GM23338 (cell line): ENCODE data around the gene DUSP7. TPM values are rescaled to one million over a fixed set of nuclear protein-coding genes. Genes with fewer than 3 reads are reported as not detected.

ENCODE experiments used
- ATAC-seq: fragments of 200-7000 bp; cut with Tn5 transposase; 3 replicates; pipeline ENCODE4 v1.9.1; 2020
- DNase-seq: peaks from one replicate; pipeline ENCODE4 v3.0.0-alpha.2; 2015; ENCODE audit warnings: low spot score
- H2AFZ ChIP-seq: fragments of 200-600 bp; sonication (generic); 2 replicates; pipeline ENCODE4 v1.8.0; 2016; ENCODE audit warnings: antibody characterized with exemption, mild to moderate bottlenecking, moderate library complexity
- H3F3A ChIP-seq: fragments of 200-600 bp; sonication (generic); replicated peaks from 2 replicates; pipeline ENCODE4 v1.8.0; 2017; ENCODE audit warnings: antibody characterized with exemption, mixed run types, low read depth
- H3K27ac ChIP-seq: fragments of 200-600 bp; sonication (generic); 2 replicates; pipeline ENCODE4 v1.6.1; 2016; ENCODE audit warnings: low read depth
- H3K27me3 ChIP-seq: fragments of 200-600 bp; sonication (generic); 2 replicates; pipeline ENCODE4 v1.8.0; 2016; ENCODE audit warnings: mild to moderate bottlenecking, mixed run types, moderate library complexity; ENCODE audit not compliant: insufficient read depth
- H3K36me3 ChIP-seq: fragments of 200-600 bp; sonication (generic); 2 replicates; pipeline ENCODE4 v1.8.0; 2016; ENCODE audit warnings: mild to moderate bottlenecking; ENCODE audit not compliant: insufficient read depth
- H3K4me1 ChIP-seq: fragments of 200-600 bp; sonication (generic); 2 replicates; pipeline ENCODE4 v1.8.0; 2016; ENCODE audit warnings: mild to moderate bottlenecking, moderate library complexity; ENCODE audit not compliant: insufficient read depth
- H3K4me2 ChIP-seq: fragments of 200-600 bp; sonication (generic); 2 replicates; pipeline ENCODE4 v1.7.1; 2017; ENCODE audit warnings: mixed run types
- H3K4me3 ChIP-seq: fragments of 200-600 bp; sonication (generic); 2 replicates; pipeline ENCODE4 v1.6.1; 2016; ENCODE audit warnings: mixed run types
- H3K79me2 ChIP-seq: fragments of 200-600 bp; sonication (generic); replicated peaks from 2 replicates; pipeline ENCODE4 v1.8.0; 2017; ENCODE audit warnings: mild to moderate bottlenecking; ENCODE audit not compliant: insufficient read depth
- H3K9me2 ChIP-seq: fragments of 200-600 bp; sonication (generic); 2 replicates; pipeline ENCODE4 v1.8.0; 2017; ENCODE audit not compliant: insufficient read depth
- H4K20me1 ChIP-seq: fragments of 200-600 bp; sonication (generic); replicated peaks from 2 replicates; pipeline ENCODE4 v1.8.0; 2017; ENCODE audit warnings: mild to moderate bottlenecking; ENCODE audit not compliant: insufficient read depth
- H3K27ac Mint-ChIP-seq: 2 replicates; pipeline ENCODE4 v1.8.0; 2020; ENCODE audit warnings: inconsistent platforms, mild to moderate bottlenecking, moderate library complexity, mixed read lengths
- H3K27me3 Mint-ChIP-seq: 3 replicates; pipeline ENCODE4 v1.8.0; 2022; ENCODE audit warnings: low read depth, mild to moderate bottlenecking, moderate library complexity, mixed read lengths, inconsistent platforms; ENCODE audit not compliant: insufficient read depth, poor library complexity
- H3K36me3 Mint-ChIP-seq: 3 replicates; pipeline ENCODE4 v1.8.0; 2021; ENCODE audit warnings: low read depth, mild to moderate bottlenecking, inconsistent platforms, moderate library complexity, mixed read lengths
- H3K4me1 Mint-ChIP-seq: 3 replicates; pipeline ENCODE4 v1.8.0; 2020; ENCODE audit warnings: mild to moderate bottlenecking, inconsistent platforms, mixed read lengths
- H3K4me3 Mint-ChIP-seq: 3 replicates; pipeline ENCODE4 v1.8.0; 2021; ENCODE audit warnings: moderate library complexity, mild to moderate bottlenecking, inconsistent platforms, mixed read lengths
- H3K9me3 Mint-ChIP-seq: 3 replicates; pipeline ENCODE4 v1.8.0; 2020; ENCODE audit warnings: moderate library complexity, mild to moderate bottlenecking, inconsistent platforms, mixed read lengths
- CREB1 ChIP-seq: fragments of 250-450 bp; sonication (Bioruptor Pico); IDR thresholded peaks from 2 replicates; pipeline ENCODE4 v1.5.0; 2020; ENCODE audit warnings: low read depth, mild to moderate bottlenecking, moderate library complexity
- CTCF ChIP-seq, 2 experiments: fragments of 200-600 bp in 1 of 2; sonication (generic) in 1 of 2; conservative IDR thresholded peaks; 2 replicates each; pipeline versions ENCODE4 v1.5.1 to v1.6.1; 2016 to 2017; ENCODE audit warnings: antibody characterized with exemption in 2 of 2, low read depth in 2 of 2, mild to moderate bottlenecking in 2 of 2, moderate library complexity in 1 of 2
- ETS1 ChIP-seq: IDR thresholded peaks from 2 replicates; pipeline ENCODE4 v1.6.1; 2016; ENCODE audit warnings: antibody characterized with exemption
- EZH2 ChIP-seq: fragments of 200-600 bp; sonication (generic); IDR thresholded peaks from one replicate; pipeline ENCODE4 v1.8.0; 2017; ENCODE audit warnings: antibody characterized with exemption, mild to moderate bottlenecking, low read depth; ENCODE audit not compliant: unreplicated experiment
- EZH2phosphoT487 ChIP-seq: fragments of 200-600 bp; sonication (generic); IDR thresholded peaks from one replicate; pipeline ENCODE4 v1.8.1; 2018; ENCODE audit warnings: antibody characterized with exemption; ENCODE audit not compliant: unreplicated experiment
- JUNB ChIP-seq: IDR thresholded peaks from one replicate; pipeline ENCODE4 v1.6.1; 2016; ENCODE audit warnings: antibody characterized with exemption; ENCODE audit not compliant: unreplicated experiment
- NANOG ChIP-seq: IDR thresholded peaks from 2 replicates; pipeline ENCODE4 v1.6.1; 2016; ENCODE audit warnings: antibody characterized with exemption, borderline replicate concordance
- POLR2AphosphoS5 ChIP-seq: IDR thresholded peaks from 2 replicates; pipeline ENCODE4 v1.6.1; 2016; ENCODE audit warnings: antibody characterized with exemption, low read depth
- REST ChIP-seq: IDR thresholded peaks from one replicate; pipeline ENCODE4 v1.6.1; 2018; ENCODE audit warnings: antibody characterized with exemption; ENCODE audit not compliant: unreplicated experiment
- STAT1 ChIP-seq: IDR thresholded peaks from one replicate; pipeline ENCODE4 v1.6.1; 2016; ENCODE audit warnings: antibody characterized with exemption; ENCODE audit not compliant: unreplicated experiment
- ZNF114 ChIP-seq: fragments of 250-450 bp; sonication (Bioruptor Pico); IDR thresholded peaks from 2 replicates; pipeline ENCODE4 v1.5.0; 2020; ENCODE audit warnings: mild to moderate bottlenecking, moderate library complexity
- ZNF331 ChIP-seq: fragments of 250-450 bp; sonication (Bioruptor Pico); IDR thresholded peaks from 2 replicates; pipeline ENCODE4 v1.5.0; 2020; ENCODE audit warnings: low read depth, mild to moderate bottlenecking, moderate library complexity
- ZNF462 ChIP-seq: fragments of 250-450 bp; sonication (Bioruptor Pico); IDR thresholded peaks from 2 replicates; pipeline ENCODE4 v1.5.0; 2020; ENCODE audit warnings: mild to moderate bottlenecking, moderate library complexity
- polyA plus RNA-seq: library from polyadenylated mRNA; unstranded; fragments of >200 nt; fragmentation: Nextera tagmentation; extraction: Ambion mirVana; gene quantifications from 2 replicates; pipeline ENCODE4 v1.2.1, GENCODE V29; 2016
- total RNA-seq: library from RNA; depleted of rRNA; stranded (reverse); fragments of >200 nt; shearing (Covaris generic); gene quantifications from 2 replicates; pipeline ENCODE4 v1.2.3, GENCODE V29; 2014

Gene DUSP7
- total and polyA plus RNA-seq, 2 experiments from 2014 or later: 5.6 to 14.7 TPM

GRCh38 chr3:52102934-52103333 lies 46.6 kb upstream of the DUSP7 start:
- TF ChIP-seq ZNF331 (CRISPR knock-in tag) (no peak), JUNB (no peak), CREB1 (CRISPR knock-in tag) (no peak), STAT1 (no peak), EZH2 (no peak), NANOG (no peak), REST (no peak), CTCF (conservative IDR thresholded peaks at IDR 0.05; ENCODE audit: low read depth in 2 of 2) (no peak), ZNF114 (no peak), ZNF462 (CRISPR knock-in tag) (no peak), POLR2AphosphoS5 (no peak), EZH2phosphoT487 (no peak), ETS1 (no peak)
- Mint-ChIP-seq H3K27me3 (no peaks in the 10 kb centered on the region), H3K9me3 (no peaks in the 10 kb centered on the region; the same call in 2 of the 3 replicates), H3K36me3 (peaks cover 51% of the 10 kb centered on the region), H3K4me3 (no peak overlapping the region), H3K4me1 (no peaks in the 10 kb centered on the region), H3K27ac (no peak overlapping the region)
- ATAC-seq: no peak
- Histone ChIP-seq H3K36me3 (peaks cover 17% of the 10 kb centered on the region; the same call in 1 of the 2 replicates), H3F3A (no peaks in the 10 kb centered on the region), H3K27ac (no peak overlapping the region), H4K20me1 (no peaks in the 10 kb centered on the region), H2AFZ (no peak overlapping the region), H3K4me2 (no peak overlapping the region), H3K27me3 (no peaks in the 10 kb centered on the region), H3K4me1 (no peaks in the 10 kb centered on the region), H3K9me2 (no peaks in the 10 kb centered on the region), H3K4me3 (no peak overlapping the region), H3K79me2 (no peaks in the 10 kb centered on the region)
- DNase-seq: no peak
